Mononuclear cell (primary cell): ENCODE results near the gene GABRP. TPM values are rescaled to one million over a fixed set of nuclear protein-coding genes. Genes with fewer than 3 reads are reported as not detected.
"Not testable (repeated sequence)": the region's sequence is repeated elsewhere in the genome, so short reads cannot be mapped to it uniquely, and the experiment has no call there.

Experiments used
- H3K27me3 ChIP-seq: 2 replicates; pipeline ENCODE4 v1.6.0; 2011; ENCODE audit warnings: low read length, control low read depth; ENCODE audit not compliant: insufficient read depth
- H3K4me1 ChIP-seq: 2 replicates; pipeline ENCODE4 v1.5.1; 2011; ENCODE audit warnings: mild to moderate bottlenecking, low read length, control low read depth; ENCODE audit not compliant: insufficient read depth
- H3K4me3 ChIP-seq: 2 replicates; pipeline ENCODE4 v1.5.1; 2011; ENCODE audit warnings: mild to moderate bottlenecking, low read length, moderate library complexity
- H3K9me3 ChIP-seq: 2 replicates; pipeline ENCODE4 v1.5.1; 2011; ENCODE audit warnings: low read depth, mild to moderate bottlenecking, control low read depth, low read length
- total RNA-seq: library from RNA; depleted of rRNA; stranded (reverse); fragments of >200 nt; gene quantifications from one replicate; pipeline ENCODE4 v1.2.3, GENCODE V29; 2012

Gene GABRP
- total RNA-seq, 1 donor: 0.10 TPM

- Histone ChIP-seq H3K4me3 (no peak overlapping the region), H3K27me3 (peaks cover 3% of the 10 kb centered on the region), H3K9me3 (no peaks in the 10 kb centered on the region), H3K4me1 (no peaks in the 10 kb centered on the region)
Observed at GRCh38 chr5:170809551-170809950, 26.0 kb downstream of the GABRP start.

- H3K4me1 ChIP-seq: no peaks in the 10 kb centered on the region
- H3K4me3 ChIP-seq: no peak overlapping the region
- H3K27me3 ChIP-seq: no peaks in the 10 kb centered on the region
- H3K9me3 ChIP-seq: no peaks in the 10 kb centered on the region
Observed at GRCh38 chr5:170811719-170812118, 28.2 kb downstream of the GABRP start.

DNA sequence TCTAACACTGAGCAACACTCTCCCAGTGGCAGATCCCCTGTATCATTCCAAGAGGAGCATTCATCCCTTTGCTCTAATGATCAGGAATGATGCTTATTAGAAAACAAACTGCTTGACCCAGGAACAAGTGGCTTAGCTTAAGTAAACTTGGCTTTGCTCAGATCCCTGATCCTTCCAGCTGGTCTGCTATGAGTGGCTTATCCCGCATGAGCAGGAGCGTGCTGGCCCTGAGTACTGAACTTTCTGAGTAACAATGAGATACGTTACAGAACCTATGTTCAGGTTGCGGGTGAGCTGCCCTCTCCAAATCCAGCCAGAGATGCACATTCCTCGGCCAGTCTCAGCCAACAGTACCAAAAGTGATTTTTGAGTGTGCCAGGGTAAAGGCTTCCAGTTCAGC, 29.7 kb downstream of the GABRP start:
- Histone ChIP-seq H3K9me3 (no peaks in the 10 kb centered on the region), H3K27me3 (no peaks in the 10 kb centered on the region), H3K4me1 (no peaks in the 10 kb centered on the region), H3K4me3 (no peak overlapping the region)

DNA sequence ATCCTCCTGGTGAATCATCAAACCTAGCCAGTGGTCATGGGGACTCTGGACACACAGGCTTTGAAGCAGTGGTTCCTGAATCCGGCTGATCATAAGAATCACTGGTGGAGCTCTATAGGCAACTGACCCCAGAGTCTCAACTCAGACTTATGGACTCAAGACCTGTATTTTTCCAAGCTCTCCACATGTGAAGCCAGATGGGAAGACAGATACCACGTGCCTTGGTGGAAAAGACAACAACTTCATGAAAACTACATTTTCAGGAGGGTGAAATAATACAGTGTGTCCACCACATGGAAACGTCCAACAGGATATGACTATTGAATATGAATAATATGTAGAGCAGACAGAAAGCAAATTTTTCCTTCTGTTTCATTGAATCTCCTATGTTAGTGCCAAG, 33.7 kb downstream of the GABRP start:
- no peaks in the 10 kb centered on the region for H3K9me3 ChIP-seq

DNA sequence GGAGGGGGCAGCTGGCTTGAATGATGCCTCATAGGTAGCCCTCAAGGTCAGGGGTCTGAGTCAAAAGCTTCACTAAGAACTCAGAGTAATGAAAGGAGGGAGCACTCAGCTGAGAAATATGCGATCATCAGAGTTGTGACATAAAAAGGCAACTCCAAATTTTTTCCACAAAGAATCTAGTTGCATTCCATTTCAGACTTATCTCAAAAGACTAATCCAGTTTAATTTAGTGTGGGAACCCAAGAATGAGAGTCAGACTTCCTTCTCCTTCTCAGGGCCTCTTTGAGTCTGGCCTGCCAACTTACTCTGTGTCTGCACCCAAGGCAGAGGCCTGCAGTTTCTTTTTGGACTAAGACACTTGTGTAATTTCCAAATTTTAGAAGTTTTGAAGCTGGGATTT, 34.7 kb downstream of the GABRP start:
- Histone ChIP-seq H3K4me1 (no peaks in the 10 kb centered on the region), H3K4me3 (no peak overlapping the region), H3K9me3 (no peaks in the 10 kb centered on the region), H3K27me3 (no peaks in the 10 kb centered on the region)

More for the DNA sequence above, 33.7 kb downstream of the GABRP start:
- no peaks in the 10 kb centered on the region for H3K27me3 ChIP-seq
- no peaks in the 10 kb centered on the region for H3K4me1 ChIP-seq
- H3K4me3 ChIP-seq: no peak overlapping the region

DNA sequence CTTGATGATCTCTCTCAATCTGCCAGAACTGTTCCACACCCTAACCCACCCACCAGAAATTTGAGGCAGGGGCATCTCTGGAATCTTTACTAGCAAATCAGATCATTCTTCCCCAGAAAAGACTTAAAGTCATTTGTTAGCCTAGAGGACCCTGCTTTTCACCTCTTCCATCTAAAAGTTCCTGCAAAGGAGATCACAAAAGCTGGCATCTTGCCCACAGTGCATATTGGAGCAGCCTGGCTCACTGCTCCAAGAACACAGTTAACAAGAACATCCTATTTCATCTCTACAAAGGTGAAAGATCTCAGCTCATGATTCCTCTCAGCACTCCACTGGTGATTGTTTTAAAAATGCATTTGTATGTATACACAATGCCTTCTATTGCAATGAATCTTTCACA, 36.3 kb downstream of the GABRP start:
- no peaks in the 10 kb centered on the region for H3K4me1 ChIP-seq
- no peak overlapping the region for H3K4me3 ChIP-seq
- no peaks in the 10 kb centered on the region for H3K27me3 ChIP-seq
- H3K9me3 ChIP-seq: no peaks in the 10 kb centered on the region

DNA sequence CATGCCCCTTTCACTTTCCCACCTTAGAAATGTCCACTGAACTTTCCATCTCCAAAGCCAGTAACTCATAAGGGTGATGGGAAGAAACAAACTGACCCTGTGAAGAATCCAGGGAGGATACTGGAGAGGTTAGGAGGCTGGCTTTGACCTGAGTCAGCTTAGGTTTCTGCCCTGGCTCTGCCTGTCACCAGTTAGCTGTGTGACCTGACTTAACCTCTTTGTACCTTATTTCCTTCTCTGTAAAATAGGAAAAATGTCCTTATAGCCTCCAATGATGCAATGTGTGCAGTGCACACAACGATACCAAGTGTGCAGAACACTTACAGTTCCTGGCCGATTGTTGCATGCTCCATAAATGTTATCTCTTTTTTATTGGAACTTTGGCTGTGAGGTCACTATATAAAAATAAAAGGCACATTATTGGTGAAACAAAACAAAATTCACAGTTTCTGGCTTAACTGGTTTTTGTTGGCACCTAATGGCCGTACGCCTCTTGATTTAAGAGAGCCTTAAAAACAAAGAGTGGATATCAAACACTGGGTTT, 37.8 kb downstream of the GABRP start:
- no peak overlapping the region for H3K4me3 ChIP-seq
- H3K9me3 ChIP-seq: no peaks in the 10 kb centered on the region
- H3K4me1 ChIP-seq: no peaks in the 10 kb centered on the region
- H3K27me3 ChIP-seq: no peaks in the 10 kb centered on the region

DNA sequence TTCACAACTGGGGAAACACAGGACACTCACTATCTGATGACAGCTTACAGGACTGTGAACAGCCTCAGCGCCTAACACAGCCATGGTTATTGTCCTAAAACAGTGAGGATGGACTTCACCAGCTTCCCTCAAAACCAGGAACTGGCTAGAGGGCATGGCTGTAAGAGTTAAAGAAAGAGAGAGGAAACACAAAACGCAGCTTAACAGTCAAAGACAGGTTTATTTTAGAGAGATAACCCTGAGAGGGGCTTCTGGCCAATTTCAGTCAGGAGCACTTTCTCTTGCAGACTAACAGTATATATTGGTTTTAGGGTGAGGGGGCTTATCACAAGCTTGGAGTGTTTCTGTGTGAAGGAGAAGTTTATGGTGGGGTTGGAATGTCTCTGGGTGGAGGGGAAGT, 42.6 kb downstream of the GABRP start:
- Histone ChIP-seq H3K4me1 (no peaks in the 10 kb centered on the region), H3K27me3 (no peaks in the 10 kb centered on the region), H3K9me3 (no peaks in the 10 kb centered on the region), H3K4me3 (no peak overlapping the region)

DNA sequence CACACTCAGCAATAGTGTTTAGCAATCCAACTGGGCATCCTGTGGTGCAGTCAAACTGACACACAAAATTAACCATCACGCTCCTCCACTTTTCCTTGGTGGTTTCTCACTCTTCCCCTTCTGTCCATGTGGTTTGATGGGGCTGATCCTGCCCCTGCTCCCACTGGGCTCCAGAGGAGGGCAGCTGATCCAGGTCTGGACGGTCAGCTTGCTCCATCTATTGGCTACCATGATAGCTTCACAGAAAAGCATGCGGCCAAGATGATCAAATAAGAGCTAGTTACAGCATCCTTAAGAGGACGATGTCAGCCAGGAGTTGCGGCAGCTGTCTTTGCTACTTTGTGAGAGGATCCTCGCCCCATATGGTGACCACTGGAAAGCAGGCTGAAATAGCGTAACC, 48.7 kb downstream of the GABRP start:
- Histone ChIP-seq H3K4me1 (no peaks in the 10 kb centered on the region), H3K27me3 (no peaks in the 10 kb centered on the region), H3K4me3 (no peak overlapping the region), H3K9me3 (no peaks in the 10 kb centered on the region)

- not testable (repeated sequence) for H3K27me3 ChIP-seq, H3K9me3 ChIP-seq, H3K4me3 ChIP-seq, H3K4me1 ChIP-seq
Observed at GRCh38 chr5:170833981-170834380, 50.5 kb downstream of the GABRP start.

DNA sequence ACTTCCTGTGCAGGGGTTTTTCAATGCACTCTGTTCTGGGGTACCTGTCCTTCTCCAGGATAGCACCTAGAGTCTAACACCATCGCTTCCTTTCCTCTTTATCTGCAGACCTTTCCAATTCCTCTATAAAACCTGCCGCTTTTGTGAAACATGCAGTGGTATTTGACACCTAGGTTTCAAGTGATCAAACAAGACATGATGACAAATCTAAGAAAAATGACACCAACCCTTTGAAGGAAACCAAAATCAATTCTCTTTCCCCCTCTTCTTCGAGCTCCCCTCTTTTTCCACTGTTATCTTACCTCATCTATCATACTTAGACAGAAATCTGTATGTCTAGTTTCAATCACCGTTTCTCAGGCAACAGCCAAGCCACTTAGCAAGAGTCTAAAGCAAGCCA, 52.7 kb downstream of the GABRP start:
- H3K4me1 ChIP-seq: no peaks in the 10 kb centered on the region
- H3K4me3 ChIP-seq: no peak overlapping the region
- no peaks in the 10 kb centered on the region for H3K27me3 ChIP-seq
- no peaks in the 10 kb centered on the region for H3K9me3 ChIP-seq

DNA sequence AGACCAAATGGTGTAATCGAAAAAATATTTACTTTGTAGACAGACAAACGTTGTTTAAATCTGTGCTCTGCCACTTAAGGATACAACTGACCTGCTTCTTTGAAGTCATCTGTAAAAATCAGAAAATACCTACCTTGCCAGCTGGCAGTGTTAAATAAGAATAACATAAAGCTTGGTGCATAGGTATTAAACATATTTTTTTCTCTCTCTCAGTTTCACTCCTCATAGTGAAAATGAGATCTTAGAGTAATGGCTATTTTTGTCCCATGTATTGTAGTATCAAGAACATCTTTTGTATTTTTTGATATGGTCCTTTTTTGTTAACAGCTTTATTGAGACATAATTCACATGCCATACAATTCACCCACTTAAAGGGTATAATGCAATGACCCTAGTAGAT, 60.3 kb downstream of the GABRP start:
- Histone ChIP-seq H3K27me3 (no peaks in the 10 kb centered on the region), H3K4me1 (no peaks in the 10 kb centered on the region), H3K4me3 (no peak overlapping the region), H3K9me3 (no peaks in the 10 kb centered on the region)

- H3K27me3 ChIP-seq: no peaks in the 10 kb centered on the region
- no peaks in the 10 kb centered on the region for H3K9me3 ChIP-seq
- H3K4me3 ChIP-seq: no peak overlapping the region
- no peaks in the 10 kb centered on the region for H3K4me1 ChIP-seq
Observed at GRCh38 chr5:170844651-170845050, 61.1 kb downstream of the GABRP start.

GRCh38 chr5:170846416-170846815, 62.9 kb downstream of the GABRP start:
- Histone ChIP-seq H3K4me1 (no peaks in the 10 kb centered on the region), H3K9me3 (no peaks in the 10 kb centered on the region), H3K27me3 (no peaks in the 10 kb centered on the region), H3K4me3 (no peak overlapping the region)

DNA sequence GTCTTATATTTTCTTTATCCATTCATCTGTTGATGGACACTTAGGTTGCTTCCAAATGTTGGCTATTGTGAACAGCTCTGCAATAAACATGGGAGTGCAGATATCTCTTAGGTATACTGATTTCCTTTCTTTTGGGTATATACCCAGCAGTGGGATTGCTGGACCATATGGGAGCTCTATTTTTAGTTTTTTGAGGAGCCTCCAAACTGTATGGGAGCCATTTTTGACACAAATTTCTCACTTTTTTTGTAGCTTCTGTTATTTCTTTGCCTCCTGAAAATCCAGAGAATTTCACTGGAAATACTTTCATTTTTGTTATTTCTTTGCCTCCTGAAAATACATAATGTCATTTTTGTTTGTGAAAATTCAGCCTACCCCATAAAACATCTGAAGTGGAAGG, 63.3 kb downstream of the GABRP start:
- no peaks in the 10 kb centered on the region for H3K27me3 ChIP-seq
- H3K9me3 ChIP-seq: no peaks in the 10 kb centered on the region
- no peaks in the 10 kb centered on the region for H3K4me1 ChIP-seq
- H3K4me3 ChIP-seq: no peak overlapping the region

- Histone ChIP-seq H3K4me1 (no peaks in the 10 kb centered on the region), H3K27me3 (no peaks in the 10 kb centered on the region), H3K4me3 (no peak overlapping the region), H3K9me3 (no peaks in the 10 kb centered on the region)
Observed at GRCh38 chr5:170848033-170848432, 64.5 kb downstream of the GABRP start.

GRCh38 chr5:170849374-170849773, 65.8 kb downstream of the GABRP start:
- Histone ChIP-seq H3K4me3 (no peak overlapping the region), H3K4me1 (no peaks in the 10 kb centered on the region), H3K27me3 (no peaks in the 10 kb centered on the region), H3K9me3 (no peaks in the 10 kb centered on the region)
